HepG2 (cell line): ENCODE results near the gene ZNF581. TPM values are rescaled to one million over a fixed set of nuclear protein-coding genes. Genes with fewer than 3 reads are reported as not detected.

ENCODE experiments used
- AGO1 ChIP-seq: fragments of 200-400 bp; formaldehyde crosslinking; IDR thresholded peaks from 2 replicates; pipeline ENCODE4 v1.6.1; 2017; ENCODE audit warnings: mild to moderate bottlenecking, low read depth, low read length, moderate library complexity; ENCODE audit not compliant: poor library complexity, severe bottlenecking
- ATF3 ChIP-seq: sonication (generic); formaldehyde crosslinking; IDR thresholded peaks from 2 replicates; pipeline ENCODE4 v1.4.0; 2020; ENCODE audit warnings: missing genetic modification reagents
- FOXM1 ChIP-seq: sonication (generic); formaldehyde crosslinking; IDR thresholded peaks from 2 replicates; pipeline ENCODE4 v1.5.0; 2020; ENCODE audit warnings: missing genetic modification reagents
- HNRNPUL1 ChIP-seq: fragments of 200-400 bp; formaldehyde crosslinking; IDR thresholded peaks from 2 replicates; pipeline ENCODE4 v1.6.1; 2017; ENCODE audit warnings: low read depth, mild to moderate bottlenecking, low read length, moderate library complexity
- KDM6A ChIP-seq: IDR thresholded peaks from 2 replicates; pipeline ENCODE4 v1.6.1; 2016; ENCODE audit warnings: low read depth
- MAFK ChIP-seq, 2 experiments: IDR thresholded peaks in 1 of 2; conservative IDR thresholded peaks in 1 of 2; 2 replicates each; pipeline ENCODE4 v1.6.1; 2011; ENCODE audit warnings: improper control_type of control experiment in 2 of 2, low read length in 2 of 2
- MIXL1 ChIP-seq: IDR thresholded peaks from 2 replicates; pipeline ENCODE4 v1.6.1; 2016
- MZF1 ChIP-seq: sonication (generic); formaldehyde crosslinking; IDR thresholded peaks from 2 replicates; pipeline ENCODE4 v1.8.1; 2023; ENCODE audit warnings: mild to moderate bottlenecking, missing genetic modification reagents, borderline replicate concordance
- NCOA1 ChIP-seq: sonication (generic); formaldehyde crosslinking; IDR thresholded peaks from 2 replicates; pipeline ENCODE4 v1.9.0; 2021; ENCODE audit warnings: missing genetic modification reagents
- PBX2 ChIP-seq: IDR thresholded peaks from 2 replicates; pipeline ENCODE4 v1.6.1; 2016; ENCODE audit warnings: control low read depth
- POGK ChIP-seq: sonication (generic); formaldehyde crosslinking; conservative IDR thresholded peaks from 2 replicates; pipeline ENCODE4 v1.8.0; 2022; ENCODE audit warnings: mild to moderate bottlenecking, moderate library complexity, missing genetic modification reagents
- POLR2AphosphoS2 ChIP-seq: IDR thresholded peaks from 2 replicates; pipeline ENCODE4 v1.6.1; 2011; ENCODE audit warnings: low read depth, low read length, improper control_type of control experiment
- REPIN1 ChIP-seq: sonication (generic); formaldehyde crosslinking; IDR thresholded peaks from 2 replicates; pipeline ENCODE4 v1.8.0; 2022; ENCODE audit warnings: missing genetic modification reagents, low read depth, mild to moderate bottlenecking, borderline replicate concordance
- SP4 ChIP-seq: sonication (generic); formaldehyde crosslinking; IDR thresholded peaks from 2 replicates; pipeline ENCODE4 v1.8.1; 2023; ENCODE audit warnings: mild to moderate bottlenecking, missing genetic modification reagents
- SPEN ChIP-seq: sonication (generic); formaldehyde crosslinking; IDR thresholded peaks from 2 replicates; pipeline ENCODE4 v1.5.1; 2020; ENCODE audit warnings: low read depth, mild to moderate bottlenecking, missing genetic modification reagents
- TBX3 ChIP-seq: fragments of 450-650 bp; IDR thresholded peaks from 2 replicates; pipeline ENCODE4 v1.6.1; 2017; ENCODE audit warnings: antibody characterized with exemption, mild to moderate bottlenecking, inconsistent platforms, borderline replicate concordance
- WIZ ChIP-seq: sonication (generic); formaldehyde crosslinking; IDR thresholded peaks from 2 replicates; pipeline ENCODE4 v1.5.1; 2020; ENCODE audit warnings: mild to moderate bottlenecking, missing genetic modification reagents
- ZBTB25 ChIP-seq: IDR thresholded peaks from 2 replicates; pipeline ENCODE4 v1.6.1; 2018; ENCODE audit warnings: missing genetic modification reagents
- ZHX1 ChIP-seq: sonication (generic); formaldehyde crosslinking; IDR thresholded peaks from 2 replicates; pipeline ENCODE4 v1.8.1; 2022; ENCODE audit warnings: low read depth, mild to moderate bottlenecking, missing genetic modification reagents
- ZNF432 ChIP-seq: sonication (generic); formaldehyde crosslinking; IDR thresholded peaks from 2 replicates; pipeline ENCODE4 v1.5.0; 2020; ENCODE audit warnings: missing genetic modification reagents, mild to moderate bottlenecking, borderline replicate concordance
- ZNF589 ChIP-seq: sonication (generic); formaldehyde crosslinking; conservative IDR thresholded peaks from 2 replicates; pipeline ENCODE4 v1.8.0; 2022; ENCODE audit warnings: mild to moderate bottlenecking, moderate library complexity, missing genetic modification reagents
- ZNF724P ChIP-seq: sonication (generic); formaldehyde crosslinking; IDR thresholded peaks from 2 replicates; pipeline ENCODE4 v1.8.0; 2022; ENCODE audit warnings: missing genetic modification reagents, borderline replicate concordance
- ZNF891 ChIP-seq: sonication (generic); formaldehyde crosslinking; IDR thresholded peaks from 2 replicates; pipeline ENCODE4 v1.5.0; 2020; ENCODE audit warnings: mild to moderate bottlenecking, missing genetic modification reagents
- polyA plus RNA-seq, 8 experiments: library from polyadenylated mRNA; depleted of rRNA in 3 of 8; stranded (reverse) in 7 of 8; unstranded in 1 of 8; fragments of >200 nt; fragmentation: Illumina TruSeq in 4 of 8; extraction: Trizol in 4 of 8; gene quantifications; 2 replicates each; pipeline versions ENCODE4 v1.2.1 to v1.2.3, GENCODE V29; 2011 to 2016; ENCODE audit warnings: low read depth in 4 of 8, missing spikeins in 1 of 8, mixed read lengths in 1 of 8; ENCODE audit not compliant: insufficient read depth in 1 of 8
- total RNA-seq, 5 experiments: library from RNA; depleted of rRNA; stranded (reverse); fragments of >200 nt; fragmentation: Illumina TruSeq; extraction: Trizol; gene quantifications; 2 replicates each; pipeline ENCODE4 v1.2.3, GENCODE V29; 2016; ENCODE audit warnings: low read depth in 1 of 5

Gene ZNF581
- total and polyA plus RNA-seq, 2 of the 13 experiments (the other 11 are each of a cell fraction or from before 2014, with no cell fraction given), result 19.6 to 49.5 TPM

- TF ChIP-seq PBX2 (CRISPR knock-in tag) (no peak), MZF1 (no peak), HNRNPUL1 (no peak), NCOA1 (CRISPR knock-in tag) (no peak), FOXM1 (no peak), ZNF891 (no peak), ATF3 (CRISPR knock-in tag) (no peak), ZNF724P (CRISPR knock-in tag) (no peak), MIXL1 (CRISPR knock-in tag) (no peak), MAFK (conservative IDR thresholded peaks at IDR 0.05 in 1 of 2, IDR thresholded peaks at IDR 0.05 in 1 of 2; ENCODE audit: low read length in 2 of 2) (no peak), TBX3 (no peak), POGK (0 out of 2 replicates have a peak, but pooled peaks have one; percentile 29), AGO1 (peak; percentile 93), REPIN1 (CRISPR knock-in tag) (no peak), ZHX1 (CRISPR knock-in tag) (no peak), ZBTB25 (CRISPR knock-in tag) (peak; percentile 95), POLR2AphosphoS2 (no peak), KDM6A (no peak; the same call in 1 of the 2 replicates), SP4 (peak; percentile 82), WIZ (no peak), ZNF589 (CRISPR knock-in tag) (no peak), ZNF432 (CRISPR knock-in tag) (no peak), SPEN (peak; percentile 17; the same call in 1 of the 2 replicates)
Observed at GRCh38 chr19:55605207-55605636, 38.2 kb upstream of the ZNF581 start (continued).
